ENCODE data around the gene TIMMDC1. TPM values are rescaled to one million over a fixed set of nuclear protein-coding genes. Genes with fewer than 3 reads are reported as not detected.
"Not testable (repeated sequence)": the region's sequence is repeated elsewhere in the genome, so short reads cannot be mapped to it uniquely, and the experiment has no call there.

Gene TIMMDC1
- total RNA-seq, 1 donor from 2014 or later, result 31.2 TPM

DNA sequence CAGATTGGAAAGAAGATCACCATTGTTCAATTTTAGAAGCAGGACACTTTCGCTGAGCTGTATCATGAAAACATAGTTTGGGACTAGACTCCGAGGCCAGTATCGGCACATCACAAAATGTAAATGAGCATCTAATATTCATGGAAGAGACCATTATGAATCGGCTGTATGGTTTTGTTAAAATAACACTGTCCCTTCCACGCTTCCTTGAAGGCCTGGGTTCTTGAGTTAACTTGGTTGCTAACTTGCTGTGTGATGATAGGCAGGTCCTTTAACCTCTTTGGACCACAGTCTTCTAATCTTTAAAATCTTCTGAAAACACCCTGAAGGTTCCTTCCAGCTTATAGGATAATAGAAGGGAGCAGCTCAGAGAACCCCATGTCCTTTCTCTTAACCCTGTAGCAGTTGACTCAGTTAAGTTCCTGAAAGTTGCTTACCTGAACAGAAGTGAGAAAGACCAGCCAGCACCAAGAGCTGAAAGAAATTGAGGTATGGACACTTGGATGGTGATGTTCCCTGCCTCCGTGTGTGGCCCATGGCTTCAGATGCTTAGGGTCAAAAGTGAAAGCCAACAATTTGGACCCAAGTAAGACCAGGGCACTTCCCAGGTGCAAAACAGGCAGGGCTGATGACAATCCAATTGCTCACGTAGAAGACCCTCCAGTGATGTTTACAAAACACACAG is 59.0 kb downstream of the TIMMDC1 start:
- DNase-seq, result no peak

DNA sequence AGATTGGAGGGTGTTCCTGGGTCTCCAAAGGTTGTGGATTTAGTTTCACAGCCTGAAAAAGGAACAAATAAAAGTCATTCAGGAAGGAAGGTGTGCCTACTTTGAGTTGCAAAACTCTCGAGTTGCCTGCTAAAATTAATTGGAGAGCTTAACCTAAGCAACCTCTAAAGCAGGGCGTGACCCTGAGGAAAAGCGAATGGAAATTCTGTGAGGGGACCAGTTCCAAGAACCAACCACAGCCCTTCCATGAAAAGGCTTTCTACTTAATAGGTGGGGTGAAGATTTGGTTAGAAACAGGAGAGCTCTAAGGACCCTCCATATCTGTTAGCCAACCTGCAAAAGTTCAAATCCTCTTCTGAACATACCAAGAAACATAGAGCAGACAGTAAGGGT is 59.5 kb downstream of the TIMMDC1 start:
- DNase-seq, result no peak

DNA sequence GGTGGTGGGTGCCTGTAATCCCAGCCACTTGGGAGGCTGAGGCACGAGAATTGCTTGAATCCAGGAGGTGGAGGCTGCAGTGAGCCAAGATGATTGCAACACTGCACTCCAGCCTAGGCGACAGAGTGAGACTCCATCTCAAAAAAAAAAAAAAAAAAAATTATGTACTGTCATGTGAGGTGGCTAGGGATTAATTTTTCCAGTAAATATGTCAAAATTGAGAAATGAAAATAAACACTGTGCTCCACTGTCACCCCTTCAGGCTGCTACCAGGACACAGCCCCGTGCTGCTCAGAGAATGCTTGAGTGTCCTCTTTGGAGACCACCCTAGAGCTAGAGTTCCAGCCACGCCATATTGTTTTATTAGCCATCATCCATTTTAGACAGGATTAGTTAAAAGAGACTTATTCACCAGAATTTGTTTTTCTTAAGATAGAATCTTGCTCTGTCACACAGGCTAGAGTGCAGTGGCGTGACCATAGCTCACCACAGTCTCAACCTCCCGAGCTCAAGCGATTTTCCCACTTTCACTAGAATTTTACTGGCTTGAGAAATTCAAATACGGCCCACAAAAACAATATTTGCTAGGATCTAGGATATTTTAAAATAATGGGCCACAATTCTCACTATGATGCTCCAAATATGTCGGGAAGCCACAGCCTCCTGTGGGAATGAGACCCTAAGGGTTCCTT is 60.4 kb downstream of the TIMMDC1 start:
- DNase-seq, result no peak

DNA sequence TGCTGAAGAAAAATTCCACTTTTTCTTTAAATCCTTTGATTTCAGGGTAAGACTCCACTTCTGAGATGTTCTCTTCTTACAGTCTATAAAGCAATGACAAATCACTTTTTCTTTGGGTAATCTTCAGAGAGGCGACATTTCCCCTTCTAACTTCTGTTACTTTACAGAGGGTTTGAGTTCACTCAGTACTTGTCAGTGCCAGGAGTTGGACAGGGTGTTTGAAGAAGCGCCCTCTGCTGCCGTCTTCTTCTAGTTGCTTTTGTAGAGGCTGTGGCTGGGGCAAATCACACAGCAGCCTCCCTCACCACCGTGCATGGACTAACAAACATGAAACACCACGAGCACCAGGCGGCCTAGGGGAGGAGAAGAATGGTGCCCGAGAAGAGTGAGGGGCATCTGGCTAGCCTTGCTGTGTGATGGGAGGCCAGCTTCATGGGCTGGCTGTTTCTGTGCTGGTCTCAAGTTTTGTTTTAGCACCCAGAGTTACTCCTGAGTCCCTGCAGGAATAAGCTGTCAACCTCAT is 61.2 kb downstream of the TIMMDC1 start, which contains the start of gene CD80:
CD80 (minus strand) TSS at position 174 of the 523 bp plus-strand sequence. CDS start 1,886 bp downstream, outside the sequence.
- no peak for DNase-seq

DNA sequence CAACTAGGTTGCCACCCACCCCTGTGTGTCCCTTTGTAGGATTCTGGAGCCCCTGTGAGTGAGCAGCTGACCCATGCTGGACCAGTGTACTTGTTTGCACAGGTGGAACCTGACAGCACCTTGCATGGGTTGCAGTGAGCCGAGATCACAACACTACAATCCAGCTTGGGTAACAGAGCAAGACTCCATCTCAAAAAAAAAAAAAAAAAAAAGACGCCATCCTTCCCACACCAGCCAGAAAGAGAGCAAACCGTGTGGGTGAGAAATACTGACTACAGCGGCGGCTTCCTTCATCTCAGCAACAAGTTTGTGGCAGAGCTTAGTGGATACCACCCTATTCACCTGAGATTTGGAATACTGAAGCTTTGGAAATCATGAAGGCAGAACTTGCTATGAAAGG is 61.8 kb downstream of the TIMMDC1 start:
- no peak for DNase-seq

DNA sequence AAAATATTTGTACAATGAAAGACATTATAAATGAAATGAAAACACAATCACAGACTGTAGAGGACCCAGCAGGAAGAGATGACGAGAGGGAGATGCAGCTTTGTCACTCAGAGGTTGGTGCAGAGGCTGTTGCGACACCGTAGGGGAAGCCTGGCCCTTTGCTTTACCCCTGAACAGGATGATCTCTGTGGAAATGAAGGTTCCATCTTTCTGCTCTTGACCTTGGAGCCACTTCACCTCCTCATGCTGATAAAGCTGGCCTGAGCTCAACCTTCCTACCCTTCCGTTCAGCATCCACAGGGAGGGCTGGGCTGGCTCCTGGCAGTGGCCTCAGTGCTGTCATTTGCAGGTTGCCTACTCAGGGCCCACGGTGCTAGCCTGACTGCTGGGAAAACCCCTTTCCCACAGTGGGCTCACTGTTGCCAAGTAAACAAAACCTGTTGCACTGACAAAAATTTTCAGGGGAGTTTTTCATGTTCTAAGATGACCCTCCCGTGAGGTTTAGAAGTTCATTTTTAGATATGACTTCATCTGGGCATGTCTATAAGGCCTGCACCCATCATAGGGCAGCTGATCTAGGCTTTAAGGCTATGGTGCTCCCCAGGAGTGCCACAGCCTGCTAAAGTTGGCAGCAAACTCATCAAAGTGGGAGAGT is 64.1 kb downstream of the TIMMDC1 start:
- DNase-seq, result no peak

DNA sequence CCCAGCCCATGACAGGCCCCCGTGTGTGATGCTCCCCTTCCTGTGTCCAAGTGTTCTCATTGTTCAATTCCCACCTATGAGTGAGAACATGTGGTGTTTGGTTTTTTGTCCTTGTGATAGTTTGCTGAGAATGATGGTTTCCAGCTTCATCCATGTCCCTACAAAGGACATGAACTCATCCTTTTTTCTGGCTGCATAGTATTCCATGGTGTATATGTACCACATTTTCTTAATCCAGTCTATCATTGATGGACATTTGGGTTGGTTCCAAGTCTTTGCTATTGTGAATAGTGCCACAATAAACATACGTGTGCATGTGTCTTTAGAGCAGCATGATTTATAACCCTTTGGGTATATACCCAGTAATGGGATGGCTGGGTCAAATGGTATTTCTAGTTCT is 65.0 kb downstream of the TIMMDC1 start:
- DNase-seq, result not testable (repeated sequence)

DNA sequence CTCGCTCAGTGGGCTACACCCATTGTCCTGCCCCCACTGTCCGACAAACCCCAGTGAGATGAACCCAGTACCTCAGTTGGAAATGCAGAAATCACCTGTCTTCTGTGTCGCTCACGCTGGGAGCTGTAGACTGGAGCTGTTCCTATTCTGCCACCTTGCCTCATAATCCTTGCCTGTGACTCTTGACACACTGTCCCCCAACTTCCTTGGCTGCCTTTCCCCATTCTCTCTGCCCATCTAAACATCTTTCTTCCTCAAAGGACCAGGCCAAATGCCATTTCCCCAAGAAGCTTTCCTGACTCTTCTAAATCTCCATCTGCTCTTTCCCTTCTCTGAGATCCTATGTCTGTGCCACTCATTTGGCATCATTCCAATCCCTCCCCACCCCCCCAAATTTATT is 70.8 kb downstream of the TIMMDC1 start:
- DNase-seq, result no peak

DNA sequence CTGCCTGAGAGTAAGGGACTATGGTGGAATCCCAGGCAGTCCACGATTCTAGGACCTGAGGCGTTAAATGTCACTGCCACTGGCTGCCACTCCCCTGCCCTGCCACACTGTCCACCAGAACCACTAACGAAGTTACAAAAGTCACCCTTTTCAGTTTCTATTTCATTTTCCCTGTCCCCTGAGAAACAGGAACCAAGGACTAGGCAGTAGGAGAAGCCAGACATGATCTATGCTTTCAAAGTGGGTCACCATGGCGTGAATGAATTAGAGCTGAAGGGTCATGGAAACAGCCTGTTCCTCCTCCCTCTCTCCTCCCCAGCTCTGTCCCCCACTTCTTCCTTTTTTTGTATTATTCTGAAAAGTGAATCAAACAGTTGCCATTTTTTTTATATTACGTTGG is 71.9 kb downstream of the TIMMDC1 start:
- no peak for DNase-seq

DNA sequence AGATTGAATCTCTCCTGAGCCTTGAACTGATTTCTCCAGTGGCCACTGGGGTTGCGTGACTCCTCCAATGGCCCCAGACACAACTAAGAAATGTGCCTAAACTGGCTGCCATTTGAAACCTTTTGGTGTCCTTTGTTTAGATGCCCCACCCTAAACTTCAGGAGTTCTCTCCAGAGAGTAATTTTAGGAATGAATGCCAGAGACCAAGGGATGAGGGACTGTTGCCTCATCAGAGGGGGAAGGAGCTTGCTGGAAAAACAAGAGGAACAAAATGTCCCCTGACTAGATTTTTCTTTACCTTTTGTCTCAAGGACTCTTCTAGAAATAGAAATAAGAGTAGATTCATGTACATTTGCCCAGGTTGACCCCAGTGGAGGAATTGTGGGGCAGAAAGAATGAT is 72.9 kb downstream of the TIMMDC1 start:
- no peak for DNase-seq

DNA sequence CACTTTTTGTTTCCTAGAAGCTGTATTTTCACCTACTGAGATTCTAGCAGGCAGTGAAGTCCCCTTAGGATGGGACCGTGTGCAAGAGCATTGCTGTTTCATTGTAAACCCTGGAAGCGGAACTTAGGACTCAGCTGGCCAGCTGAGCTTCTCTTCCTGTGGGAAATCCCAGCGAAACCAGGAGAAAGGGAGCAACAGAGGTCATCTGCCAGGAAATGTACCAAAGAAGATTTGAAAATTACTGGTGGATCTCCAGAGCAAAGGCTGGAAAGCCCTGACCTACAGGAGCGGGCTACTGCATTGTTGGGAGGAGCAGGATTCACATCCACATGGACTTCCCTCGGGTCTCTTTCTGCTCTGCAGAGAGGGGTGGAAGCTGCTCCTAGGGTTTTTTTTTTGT is 73.3 kb downstream of the TIMMDC1 start:
- DNase-seq, result no peak

Other genes starting within 250 kb of the TIMMDC1 start
- gene ARHGAP31, start 204.2 kb upstream of the TIMMDC1 start, total RNA-seq, result 13.8 TPM
- 46.2 TPM for gene TMEM39A, start 34.9 kb upstream of the TIMMDC1 start, total RNA-seq
- gene POGLUT1, start 29.6 kb upstream of the TIMMDC1 start, total RNA-seq, result 14.3 TPM
- gene CD80, start 61.1 kb downstream of the TIMMDC1 start, total RNA-seq, result 0.69 TPM
- 2.7 TPM for gene ADPRH, start 80.9 kb downstream of the TIMMDC1 start, total RNA-seq
- 0.20 TPM for gene PLA1A, start 99.3 kb downstream of the TIMMDC1 start, total RNA-seq
- 5.5 TPM for gene POPDC2, start 162.0 kb downstream of the TIMMDC1 start, total RNA-seq
- gene COX17, start 178.9 kb downstream of the TIMMDC1 start, total RNA-seq, result 20.2 TPM
- 0.69 TPM for gene CFAP91, start 204.5 kb downstream of the TIMMDC1 start, total RNA-seq